ENCODE measurements around the gene ECT2. TPM values are rescaled to one million over a fixed set of nuclear protein-coding genes. Genes with fewer than 3 reads are reported as not detected.
A peak's percentile ranks its signal among the peaks of the same experiment; 100 is the strongest.

Gene ECT2
- total RNA-seq, 1 donor from 2014 or later: 11.5 TPM

GRCh38 chr3:172840463-172840862 is 89.9 kb downstream of the ECT2 start:
- no peak for DNase-seq
- no peaks in the 10 kb centered on the region for H3K27me3 Mint-ChIP-seq (ENCODE audit: unreplicated experiment)
- no peak overlapping the region for H3K4me3 Mint-ChIP-seq (ENCODE audit: unreplicated experiment)
- no peak for TF ChIP-seq CTCF (IDR thresholded peaks at IDR 0.05; ENCODE audit: partially characterized antibody, unreplicated experiment)
- no peak overlapping the region for H3K27ac Mint-ChIP-seq (ENCODE audit: unreplicated experiment)
- H3K9me3 Mint-ChIP-seq (ENCODE audit: unreplicated experiment): no peaks in the 10 kb centered on the region
- no peaks in the 10 kb centered on the region for H3K36me3 Mint-ChIP-seq (ENCODE audit: unreplicated experiment)
- no peaks in the 10 kb centered on the region for H3K4me1 Mint-ChIP-seq (ENCODE audit: low read depth, unreplicated experiment)

DNA sequence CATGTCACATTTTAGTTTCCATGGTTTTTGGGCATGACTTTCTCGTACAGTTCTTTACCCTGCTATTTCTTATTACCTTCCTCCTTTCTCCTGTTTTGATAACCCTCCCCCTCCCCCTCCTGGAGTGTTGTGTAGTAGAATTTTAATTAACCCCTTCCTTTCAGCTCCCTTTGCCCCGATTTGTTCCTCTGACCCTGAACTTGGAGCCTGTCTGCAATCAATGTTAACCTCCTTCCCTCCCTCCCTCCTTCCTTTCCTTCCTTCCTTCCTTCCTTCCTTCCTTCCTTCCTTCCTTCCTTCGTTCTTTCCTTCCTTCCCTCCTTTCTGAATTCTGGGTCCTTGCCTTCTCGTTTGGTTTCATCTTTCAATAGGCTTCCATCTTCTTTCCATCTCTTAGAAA is 90.4 kb downstream of the ECT2 start:
- Mint-ChIP-seq H3K4me1 (ENCODE audit: low read depth, unreplicated experiment) (peaks cover under 1% of the 10 kb centered on the region), H3K36me3 (ENCODE audit: unreplicated experiment) (no peaks in the 10 kb centered on the region), H3K27ac (ENCODE audit: unreplicated experiment) (no peak overlapping the region), H3K4me3 (ENCODE audit: unreplicated experiment) (no peak overlapping the region), H3K27me3 (ENCODE audit: unreplicated experiment) (no peaks in the 10 kb centered on the region), H3K9me3 (ENCODE audit: unreplicated experiment) (no peaks in the 10 kb centered on the region)
- TF ChIP-seq CTCF (IDR thresholded peaks at IDR 0.05; ENCODE audit: partially characterized antibody, unreplicated experiment): no peak
- no peak for DNase-seq

- Mint-ChIP-seq H3K4me1 (ENCODE audit: low read depth, unreplicated experiment) (peaks cover 19% of the 10 kb centered on the region), H3K27me3 (ENCODE audit: unreplicated experiment) (no peaks in the 10 kb centered on the region), H3K36me3 (ENCODE audit: unreplicated experiment) (no peaks in the 10 kb centered on the region), H3K9me3 (ENCODE audit: unreplicated experiment) (no peaks in the 10 kb centered on the region), H3K4me3 (ENCODE audit: unreplicated experiment) (no peak overlapping the region), H3K27ac (ENCODE audit: unreplicated experiment) (no peak overlapping the region)
- TF ChIP-seq CTCF (IDR thresholded peaks at IDR 0.05; ENCODE audit: partially characterized antibody, unreplicated experiment): no peak
- no peak for DNase-seq
Observed at GRCh38 chr3:172844428-172844827, 93.9 kb downstream of the ECT2 start.

GRCh38 chr3:172846103-172846561 is 95.6 kb downstream of the ECT2 start:
- H3K4me1 Mint-ChIP-seq (ENCODE audit: low read depth, unreplicated experiment): peaks cover 19% of the 10 kb centered on the region
- H3K27me3 Mint-ChIP-seq (ENCODE audit: unreplicated experiment): no peaks in the 10 kb centered on the region
- no peaks in the 10 kb centered on the region for H3K9me3 Mint-ChIP-seq (ENCODE audit: unreplicated experiment)
- no peaks in the 10 kb centered on the region for H3K36me3 Mint-ChIP-seq (ENCODE audit: unreplicated experiment)
- H3K27ac Mint-ChIP-seq (ENCODE audit: unreplicated experiment): peak overlapping the region; percentile 74
- no peak for DNase-seq
- H3K4me3 Mint-ChIP-seq (ENCODE audit: unreplicated experiment): peak overlapping the region; percentile 36
- no peak for TF ChIP-seq CTCF (IDR thresholded peaks at IDR 0.05; ENCODE audit: partially characterized antibody, unreplicated experiment)

DNA sequence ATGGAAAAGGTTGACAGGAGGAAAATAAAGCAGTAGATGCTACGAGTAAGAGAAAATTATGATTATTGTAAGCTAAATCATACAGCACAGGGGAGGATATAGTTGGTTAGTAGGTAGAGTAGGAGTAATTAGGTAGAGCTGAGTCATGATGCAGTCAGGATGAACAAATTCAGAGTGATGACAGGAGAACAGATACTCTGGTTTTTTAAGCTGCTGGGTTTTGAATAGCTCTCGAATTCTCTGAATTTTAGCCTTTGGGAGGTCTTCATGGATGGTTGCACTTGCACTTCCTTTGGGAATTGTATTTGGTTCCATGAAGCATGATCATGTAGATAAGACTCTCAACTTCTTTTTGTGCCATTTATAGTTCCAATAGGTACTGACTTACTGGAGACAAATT is 96.2 kb downstream of the ECT2 start:
- DNase-seq: no peak
- Mint-ChIP-seq H3K9me3 (ENCODE audit: unreplicated experiment) (no peaks in the 10 kb centered on the region), H3K36me3 (ENCODE audit: unreplicated experiment) (no peaks in the 10 kb centered on the region), H3K27me3 (ENCODE audit: unreplicated experiment) (no peaks in the 10 kb centered on the region), H3K4me1 (ENCODE audit: low read depth, unreplicated experiment) (peaks cover 19% of the 10 kb centered on the region), H3K27ac (ENCODE audit: unreplicated experiment) (peak overlapping the region; percentile 62), H3K4me3 (ENCODE audit: unreplicated experiment) (no peak overlapping the region)
- TF ChIP-seq CTCF (IDR thresholded peaks at IDR 0.05; ENCODE audit: partially characterized antibody, unreplicated experiment): no peak

Measured in glutamatergic neuron (in vitro differentiated cells).